ENCODE data around the gene ZNF653.
A peak's percentile ranks its signal among the peaks of the same experiment; 100 is the strongest.
"Not testable (repeated sequence)": the region's sequence is repeated elsewhere in the genome, so short reads cannot be mapped to it uniquely, and the experiment has no call there.

ZNF653 gene

DNA sequence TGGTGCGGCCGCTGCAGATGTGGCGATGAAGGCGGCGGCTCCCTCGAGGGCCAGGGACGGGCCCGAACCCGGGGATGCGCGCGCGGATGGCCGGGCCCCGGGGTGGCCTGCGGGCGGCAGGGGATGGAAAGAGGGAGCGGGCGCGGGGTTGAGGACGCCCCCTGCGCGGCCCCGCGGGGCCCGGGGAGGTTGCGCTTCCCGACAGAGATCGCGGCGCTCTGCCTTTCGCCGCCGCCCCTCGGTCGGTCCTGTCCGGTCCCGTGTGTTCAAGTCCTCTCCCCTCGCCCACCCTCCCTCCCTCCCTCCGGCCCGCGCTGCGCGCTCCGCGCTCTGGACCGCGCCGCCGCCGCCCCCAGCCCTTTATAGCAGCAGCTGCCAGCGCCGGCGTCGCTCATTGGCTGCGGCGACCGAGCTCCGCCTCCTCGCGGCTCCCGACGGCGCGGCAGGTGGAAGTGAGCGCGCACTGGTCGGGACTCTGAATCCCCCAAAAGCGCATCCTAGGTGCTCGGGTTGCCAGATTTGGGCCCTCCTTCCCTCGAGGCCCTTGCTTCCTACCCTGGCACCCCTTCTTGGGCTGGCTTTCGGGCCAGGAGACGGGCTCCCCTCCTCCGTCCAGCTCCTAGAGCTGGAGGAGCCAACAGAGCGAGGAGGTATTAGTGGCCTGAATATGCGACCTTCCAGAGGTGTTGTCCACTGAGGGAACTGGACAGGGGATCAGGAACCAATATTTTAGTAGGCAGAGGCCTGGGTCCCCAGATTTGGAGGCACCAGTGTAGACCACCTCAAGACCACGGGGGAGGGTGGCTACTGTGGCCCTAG lies 24.7 kb downstream of the ZNF653 start, which contains the start of gene ELAVL3:
ELAVL3 (minus strand) TSS at position 332 of the 819 bp plus-strand sequence. CDS start 438 bp downstream, outside the sequence.
- DNase-seq, result peak; percentile 58

DNA sequence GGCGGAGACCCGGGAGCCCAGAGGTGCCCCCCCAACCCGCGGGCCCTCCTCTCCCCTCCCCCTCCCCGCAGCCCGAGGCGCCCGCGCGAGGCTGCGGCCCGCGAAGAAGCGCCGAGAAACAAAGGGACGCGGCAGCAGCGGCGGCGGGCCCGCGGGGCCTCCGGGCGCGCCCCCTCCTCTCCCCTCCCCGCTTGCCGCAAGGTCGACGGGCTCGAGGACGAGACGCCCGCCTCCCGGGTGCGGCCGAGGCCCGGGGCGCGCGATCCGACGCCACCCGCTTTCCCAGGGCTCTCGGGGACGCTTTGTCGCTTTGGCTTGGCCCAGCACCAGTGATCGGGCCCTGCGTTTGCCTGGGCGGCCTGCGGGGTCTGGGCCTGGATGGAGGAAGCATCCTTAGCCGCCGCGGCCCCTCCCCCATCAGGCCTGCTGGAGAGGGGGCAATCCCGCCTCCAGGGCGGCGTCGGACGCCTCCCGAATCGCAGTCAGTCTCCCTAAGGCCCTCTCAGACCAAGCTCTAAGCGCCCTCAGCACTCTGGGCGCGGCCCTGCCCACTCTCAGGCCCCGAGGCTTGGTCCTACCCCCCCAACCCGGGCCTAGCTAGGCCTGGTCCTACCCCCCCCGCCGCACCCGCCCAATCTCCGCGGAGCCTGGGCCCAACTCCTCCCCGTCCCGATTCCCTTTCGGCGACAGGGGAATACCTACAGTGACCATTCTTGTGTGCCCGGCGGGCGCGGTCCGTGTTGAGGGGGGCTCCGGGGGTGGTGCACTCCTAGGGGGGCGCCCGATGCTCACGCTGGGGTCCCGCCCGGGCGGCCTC lies 25.5 kb downstream of the ZNF653 start:
- peak; percentile 14 for DNase-seq

DNA sequence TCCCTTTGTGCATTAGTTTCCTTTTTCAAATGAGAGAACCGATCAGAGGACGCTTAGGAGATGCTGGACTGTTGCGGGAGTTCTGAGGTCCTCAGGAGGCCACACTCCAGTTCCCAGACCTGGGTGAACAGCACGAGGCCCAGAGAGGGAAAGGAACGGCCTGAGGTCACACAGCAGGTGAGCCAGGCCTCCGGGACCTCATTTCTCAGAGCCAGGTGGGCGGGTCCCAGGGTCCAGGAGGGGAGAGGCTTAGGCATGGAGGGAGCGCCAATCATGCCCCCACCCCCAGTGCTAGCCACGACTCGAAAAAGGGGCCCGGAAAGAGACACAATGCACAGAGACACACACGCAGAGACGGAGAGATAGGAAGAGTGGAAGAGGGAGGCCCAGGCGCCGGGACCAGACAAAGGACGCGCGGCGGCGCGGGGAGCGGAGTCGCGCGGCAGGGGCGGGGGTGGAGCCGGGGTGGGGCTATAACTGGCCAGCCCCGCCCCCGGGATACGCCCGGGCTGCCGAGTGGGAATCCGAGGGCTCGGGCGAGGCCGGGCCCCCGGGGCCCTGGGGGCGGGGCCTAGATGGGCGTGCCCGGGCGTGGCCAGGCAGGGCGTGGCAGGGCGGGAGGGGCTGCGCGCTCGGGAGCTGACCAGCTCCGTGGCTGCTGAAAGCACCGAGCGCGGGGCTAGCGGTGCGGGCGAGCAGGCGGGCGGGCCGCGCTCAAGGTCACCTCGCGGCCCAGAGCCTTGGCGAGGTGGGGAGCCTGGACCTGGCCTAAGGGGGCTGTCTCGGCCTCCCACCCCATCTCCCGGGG lies 26.3 kb downstream of the ZNF653 start:
- DNase-seq, result no peak

DNA sequence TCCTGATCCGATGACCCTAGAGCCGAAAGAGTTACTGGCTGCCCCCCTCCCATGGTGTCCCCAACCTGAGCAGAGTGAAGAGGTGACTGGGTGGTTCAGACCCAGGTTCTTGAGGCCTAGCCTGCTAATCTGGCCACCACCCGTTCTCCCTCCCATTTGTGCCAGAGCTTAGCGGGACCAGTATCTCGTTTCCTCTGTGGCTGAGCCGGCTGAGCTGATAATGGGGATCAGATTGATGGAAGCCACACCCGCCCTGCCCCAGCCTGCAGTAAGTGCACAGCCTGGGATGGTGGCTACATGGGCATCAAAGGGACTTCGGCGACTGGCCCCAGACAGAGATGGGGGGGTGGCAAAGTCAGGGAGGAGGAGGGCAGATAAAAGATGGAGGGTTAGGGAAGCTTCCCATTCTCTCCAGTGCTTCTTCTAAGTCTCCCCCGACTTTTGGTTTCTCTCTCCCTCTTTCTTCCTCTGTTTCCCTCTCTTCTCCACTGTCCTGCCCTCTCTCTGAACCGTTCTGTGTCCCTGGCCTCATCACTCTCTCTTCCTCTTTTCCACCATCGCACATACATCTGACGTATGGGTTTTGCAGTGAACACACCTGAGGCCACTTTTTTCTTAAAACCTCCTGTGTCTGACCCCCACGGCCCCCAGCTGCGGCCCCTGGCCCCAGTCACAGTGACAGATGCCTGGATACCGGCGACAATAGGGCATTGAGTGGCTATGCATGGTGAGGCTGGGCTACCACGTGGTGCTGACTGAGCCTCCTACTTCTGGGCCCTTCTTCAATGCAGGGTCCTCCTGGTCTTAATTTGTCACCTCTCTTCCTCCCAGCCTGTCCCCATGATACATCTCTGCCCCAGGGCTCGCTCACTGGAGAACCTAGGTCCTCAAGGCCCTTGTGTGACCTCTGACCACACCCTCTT lies 27.2 kb downstream of the ZNF653 start:
- no peak for DNase-seq

DNA sequence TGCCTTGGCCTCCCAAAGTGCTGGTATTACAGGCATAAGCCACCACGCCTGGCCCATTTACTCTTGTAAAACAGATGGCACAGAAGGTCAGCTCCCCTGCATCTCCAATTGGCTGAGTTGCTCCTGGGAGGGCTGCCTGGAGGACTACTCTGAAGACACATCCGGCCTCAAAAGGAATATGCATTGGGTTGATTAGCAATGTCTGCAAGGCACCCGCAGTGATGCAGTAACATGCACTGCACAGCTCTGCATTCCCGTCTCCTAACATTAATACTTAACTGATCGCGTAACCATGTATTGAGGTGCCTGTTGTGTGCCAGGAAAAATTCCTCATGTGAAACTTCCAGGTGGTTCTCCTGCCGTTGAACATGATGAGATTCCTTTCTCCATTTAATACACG lies 29.8 kb downstream of the ZNF653 start:
- DNase-seq, result no peak

DNA sequence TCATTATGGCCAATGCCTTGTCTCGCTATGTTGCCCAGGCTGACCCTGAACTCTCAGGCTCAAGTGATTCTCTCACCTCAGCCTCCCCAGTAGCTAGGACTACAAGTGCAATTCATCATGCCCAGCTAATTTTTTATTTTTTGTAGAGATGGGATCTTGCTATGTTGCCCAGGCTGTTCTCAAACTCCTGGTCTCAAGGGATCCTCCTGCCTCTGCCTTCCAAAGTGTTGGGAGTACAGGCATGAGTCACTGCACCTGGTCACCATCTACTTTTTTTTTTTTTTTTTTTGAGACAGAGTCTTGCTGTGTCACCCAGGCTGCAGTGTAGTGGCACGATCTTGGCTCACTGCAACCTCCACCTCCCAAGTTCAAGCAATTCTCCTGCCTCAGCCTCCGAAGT lies 30.3 kb downstream of the ZNF653 start:
- not testable (repeated sequence) for DNase-seq

DNA sequence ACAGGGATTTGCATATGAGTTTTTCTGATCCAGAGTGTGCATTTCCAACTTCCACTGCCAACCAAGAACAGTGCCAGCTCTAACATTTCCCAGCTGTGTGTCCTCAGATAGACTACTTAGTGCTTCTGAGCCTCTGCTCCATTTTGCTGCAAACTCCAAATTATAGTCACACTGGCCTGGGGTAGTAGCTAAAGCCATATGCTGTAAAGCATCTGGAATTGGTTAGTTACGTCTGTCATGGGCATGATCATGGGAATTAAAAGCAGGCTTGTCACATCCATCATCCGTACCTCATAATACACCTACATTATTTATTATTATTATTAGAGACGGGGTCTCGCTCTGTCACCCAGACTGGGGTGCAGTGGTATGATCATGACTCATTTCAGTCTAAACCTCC lies 31.9 kb downstream of the ZNF653 start:
- DNase-seq, result no peak

DNA sequence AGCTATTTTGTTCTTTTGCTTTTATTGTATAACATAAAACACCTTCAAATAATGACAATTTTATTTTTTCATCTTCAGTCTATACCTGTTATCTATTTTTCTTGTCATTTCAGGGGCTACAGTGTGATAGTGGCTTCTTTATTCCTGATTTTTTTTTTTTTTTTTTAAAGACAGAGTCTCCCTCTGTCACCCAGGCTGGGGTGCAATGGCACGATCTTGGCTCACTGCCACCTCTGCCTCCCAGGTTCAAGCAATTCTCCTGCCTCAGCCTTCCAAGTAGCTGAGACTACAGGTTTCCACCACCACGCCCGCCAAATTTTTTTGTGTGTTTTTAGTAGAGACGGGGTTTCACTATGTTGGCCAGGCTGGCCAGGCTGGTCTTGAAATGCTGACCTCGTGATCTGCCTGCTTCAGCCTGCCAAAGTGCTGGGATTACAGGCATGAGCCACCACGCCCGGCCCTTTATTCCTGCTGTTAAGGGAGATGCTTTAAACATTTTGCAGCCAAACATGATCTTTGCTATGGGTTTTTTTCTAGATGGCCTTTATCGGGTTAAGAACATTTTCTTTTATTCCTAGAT lies 37.3 kb downstream of the ZNF653 start:
- DNase-seq, result not testable (repeated sequence)

DNA sequence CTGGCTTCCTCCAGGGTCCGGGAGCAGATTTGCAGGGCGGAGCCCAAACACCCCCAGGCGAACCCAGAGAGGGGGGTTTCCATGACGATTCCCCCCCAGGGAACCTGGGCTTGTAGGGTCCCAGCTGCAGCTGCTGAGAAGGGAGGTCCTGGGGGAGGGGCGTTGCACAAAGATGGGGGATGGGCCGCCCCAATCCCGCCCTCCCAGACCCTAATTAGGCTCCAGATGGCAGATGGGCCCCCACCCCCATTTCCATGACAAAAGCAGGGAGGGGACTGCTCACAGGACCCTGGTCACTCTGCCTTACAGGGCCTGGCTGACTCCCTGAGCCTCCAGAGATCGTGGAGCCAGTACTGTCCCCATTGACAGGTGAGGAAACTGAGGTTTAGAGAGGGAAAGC lies 40.0 kb downstream of the ZNF653 start:
- no peak for DNase-seq

DNA sequence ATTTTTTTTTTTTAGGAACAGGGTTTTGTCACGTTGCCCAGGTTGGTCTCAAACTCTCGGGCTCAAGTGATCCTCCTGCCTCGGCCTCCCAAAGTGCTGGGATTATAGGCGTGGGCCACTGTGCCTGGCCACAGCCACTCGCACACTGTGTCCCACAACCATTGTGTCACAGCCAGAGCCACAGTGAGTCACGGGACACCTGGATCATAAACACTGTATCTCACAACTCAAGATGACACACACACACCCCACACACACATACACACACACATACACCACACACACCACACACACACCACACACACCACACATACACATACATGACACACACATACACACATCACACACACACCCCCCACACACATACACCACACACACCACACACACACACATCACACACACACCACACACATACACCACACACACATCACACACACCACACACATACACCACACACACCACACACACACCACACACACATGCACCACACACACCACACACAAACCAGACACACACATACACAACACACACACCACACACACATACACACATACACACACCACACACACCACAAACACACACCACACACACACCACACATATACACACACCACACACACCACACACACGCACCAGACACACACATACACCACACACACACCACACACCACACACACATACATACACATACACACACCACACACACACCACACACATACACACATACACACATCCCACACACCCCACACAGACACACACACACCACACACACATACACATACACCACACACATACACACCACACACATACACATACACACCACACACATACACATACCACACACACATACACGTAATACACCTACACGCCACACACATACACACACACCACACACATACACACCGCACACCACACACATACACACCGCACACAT lies 41.0 kb downstream of the ZNF653 start:
- no peak for DNase-seq

DNA sequence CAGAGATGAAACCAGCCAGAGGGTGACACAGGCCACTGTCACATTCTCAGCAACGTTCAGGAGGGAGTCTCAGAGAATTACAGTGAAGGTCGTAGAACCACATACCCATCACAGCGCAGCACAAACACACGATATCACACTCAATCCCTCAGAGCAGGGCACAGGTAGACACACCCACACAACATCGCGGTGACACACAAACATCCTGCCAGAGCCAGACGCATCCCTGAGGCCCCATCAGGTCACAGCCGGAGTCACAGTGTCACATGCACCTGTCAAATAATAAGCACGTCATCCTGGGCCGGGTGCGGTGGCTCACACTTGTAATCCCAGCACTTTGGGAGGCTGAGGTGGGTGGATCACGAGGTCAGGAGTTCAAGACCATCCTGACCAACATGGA lies 42.2 kb downstream of the ZNF653 start:
- DNase-seq, result no peak

DNA sequence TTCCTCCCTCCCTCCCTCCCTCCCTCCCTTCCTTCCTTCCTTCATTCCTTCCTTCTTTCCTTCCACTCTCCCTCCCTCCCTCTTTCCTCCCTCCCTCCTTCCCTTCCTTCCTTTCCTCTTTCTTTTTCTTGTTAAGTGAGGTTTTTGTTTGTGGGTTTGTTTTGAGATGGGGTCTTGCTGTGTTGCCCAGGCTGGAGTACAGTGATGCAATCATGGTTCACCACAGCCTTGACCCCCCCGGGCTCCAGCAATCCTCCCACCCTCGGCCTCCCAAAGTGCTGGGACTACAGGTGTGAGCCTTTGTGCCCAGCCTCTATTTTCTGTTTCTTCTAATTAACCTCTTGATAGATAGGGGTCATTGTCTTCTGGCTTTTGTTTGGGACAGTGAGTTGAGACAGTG lies 44.2 kb downstream of the ZNF653 start:
- no peak for DNase-seq

DNA sequence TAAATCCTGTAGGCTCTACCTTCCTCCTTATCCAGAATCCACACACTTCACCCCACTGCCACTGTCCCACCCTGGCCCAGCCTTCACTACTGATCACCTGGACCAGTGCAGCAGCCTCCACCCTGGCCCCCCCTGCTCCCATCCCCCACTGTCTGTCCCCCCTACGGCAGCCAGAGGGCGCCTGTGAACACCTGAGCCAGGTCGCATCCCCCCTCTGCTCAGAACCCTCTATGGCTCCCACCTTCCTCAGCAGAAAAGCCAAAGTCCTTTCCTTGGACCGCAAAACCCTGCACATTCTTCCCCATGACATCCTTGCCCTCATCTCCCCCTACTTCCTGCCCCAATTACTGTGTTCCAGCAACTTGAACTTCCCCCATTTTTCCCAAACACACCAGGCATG lies 45.4 kb downstream of the ZNF653 start:
- DNase-seq, result no peak

DNA sequence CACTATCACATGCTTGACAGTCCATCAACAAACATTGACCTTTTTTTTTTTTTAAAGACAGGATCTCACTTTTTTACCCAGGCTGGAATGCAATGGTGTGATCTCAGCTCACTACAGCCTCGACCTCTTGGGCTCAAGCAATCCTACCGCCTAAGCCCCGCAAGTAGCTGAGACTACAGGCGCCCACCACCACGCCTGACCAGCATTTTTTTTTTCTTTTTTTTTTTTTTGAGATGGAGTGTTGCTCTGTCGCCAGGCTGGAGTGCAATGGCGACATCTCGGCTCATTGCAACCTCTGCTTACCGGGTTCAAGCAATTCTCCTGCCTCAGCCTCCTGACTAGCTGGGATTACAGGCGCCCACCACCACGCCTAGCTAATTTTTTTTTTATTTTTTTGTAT lies 46.7 kb downstream of the ZNF653 start:
- DNase-seq, result not testable (repeated sequence)

DNA sequence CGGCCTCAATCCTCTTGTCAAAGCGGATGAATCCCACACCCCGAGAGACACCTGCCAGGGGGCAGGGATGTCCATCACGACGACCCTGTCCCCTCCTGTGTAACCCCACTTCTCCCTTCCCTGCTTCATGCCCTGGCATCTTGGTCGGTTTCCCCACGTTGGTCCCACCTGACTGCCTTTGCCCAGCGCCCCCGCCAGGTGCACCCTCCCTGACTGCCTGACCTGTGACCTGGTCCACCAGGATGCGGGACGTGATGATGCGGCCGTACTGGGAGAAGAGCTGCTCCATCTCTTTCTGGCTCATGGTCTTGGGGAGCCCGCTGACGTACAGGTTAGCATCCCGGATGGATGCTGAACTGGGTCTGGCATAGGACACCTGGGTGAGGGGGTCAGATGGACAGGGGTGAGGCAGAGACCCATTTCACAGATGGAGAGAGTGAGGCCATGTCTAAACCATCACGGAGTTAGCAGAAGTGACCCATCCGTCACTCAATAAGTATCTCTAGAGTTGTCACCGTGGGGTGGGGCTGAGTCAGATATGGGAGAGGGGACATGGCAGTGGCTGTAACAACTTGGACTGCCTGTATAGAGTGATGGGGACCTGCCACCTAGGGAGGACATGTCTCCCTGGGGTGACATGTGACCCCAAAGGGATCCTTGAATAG lies 47.3 kb downstream of the ZNF653 start:
- no peak for DNase-seq

DNA sequence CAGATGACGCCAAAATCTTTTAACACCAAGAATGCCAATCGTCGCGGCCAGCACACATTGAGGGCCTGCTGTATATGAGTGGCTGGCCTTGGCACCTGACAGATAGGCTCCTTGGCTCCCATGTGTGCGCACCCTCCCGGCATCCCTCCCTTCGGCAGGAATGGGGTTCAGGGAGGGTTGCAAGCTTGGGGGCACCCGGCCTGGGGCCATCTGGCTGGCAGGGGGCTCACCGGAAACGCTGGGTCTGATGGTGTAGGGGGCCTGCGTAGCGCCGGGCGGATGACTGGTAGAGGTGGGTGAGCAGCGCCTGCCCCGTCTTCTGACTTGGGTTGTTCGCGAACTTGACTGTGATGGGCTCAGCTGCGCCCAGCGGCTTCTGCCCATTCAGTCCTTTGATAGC lies 47.8 kb downstream of the ZNF653 start:
- no peak for DNase-seq

DNA sequence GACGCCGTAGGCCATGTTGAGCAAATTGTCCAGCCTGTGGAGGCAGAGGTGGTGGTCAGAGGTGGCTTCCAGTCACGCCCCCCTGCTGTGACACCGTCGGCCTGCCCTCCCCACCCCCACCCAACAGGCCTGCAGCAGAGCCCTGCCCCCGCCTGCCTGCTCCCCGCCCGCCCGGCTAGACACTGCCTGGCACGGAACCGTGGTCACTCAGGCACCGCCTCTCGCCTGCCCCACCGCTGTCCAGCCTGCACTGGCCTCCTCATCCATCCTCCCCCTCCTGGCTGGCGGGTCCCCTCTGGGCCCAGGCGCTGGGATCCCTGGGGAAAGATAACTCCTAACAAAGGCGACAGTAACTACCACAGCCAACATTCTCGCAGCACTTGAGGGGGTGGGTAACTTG lies 48.5 kb downstream of the ZNF653 start:
- no peak for DNase-seq

DNA sequence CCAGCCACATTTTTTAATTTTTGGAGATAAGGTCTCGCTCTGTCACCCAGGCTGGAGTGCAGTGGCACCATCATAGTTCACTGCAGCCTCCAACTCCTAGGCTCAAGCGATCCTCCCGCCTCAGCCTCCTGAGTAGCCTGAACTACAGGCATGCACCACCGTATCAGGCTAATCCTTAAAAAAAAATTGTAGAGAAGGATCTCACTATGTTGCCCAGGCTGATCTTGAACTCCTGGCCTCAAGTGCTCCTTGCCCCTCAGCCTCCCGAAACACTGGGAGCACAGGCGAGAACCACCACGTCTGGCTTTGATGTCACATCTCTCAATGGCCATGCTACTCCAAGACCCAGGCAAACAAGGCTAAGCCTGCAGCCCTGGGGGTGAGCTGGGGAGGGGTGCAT lies 49.0 kb downstream of the ZNF653 start:
- no peak for DNase-seq

DNA sequence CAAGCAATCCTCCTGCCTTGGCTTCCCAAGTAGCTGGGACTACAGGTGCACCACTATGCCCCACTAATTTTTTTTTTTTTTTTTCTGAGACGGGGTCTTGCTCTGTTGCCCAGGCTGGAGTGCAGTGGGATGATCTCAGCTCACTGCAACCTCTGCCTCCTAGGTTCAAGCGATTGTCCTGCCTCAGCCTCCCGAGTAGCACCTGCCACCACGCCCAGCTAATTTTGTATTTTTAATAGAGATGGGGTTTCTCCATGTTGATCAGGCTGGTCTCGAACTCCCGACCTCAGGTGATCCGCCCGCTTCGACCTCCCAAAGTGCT lies 50.4 kb downstream of the ZNF653 start:
- not testable (repeated sequence) for DNase-seq

All from NCI-H510A treated with DMSO at 0.1 percent for 48 hours (cell line).